Right lung (tissue), 10 donors: Measurements from ENCODE around the gene SOX14. TPM values are rescaled to one million over a fixed set of nuclear protein-coding genes. Genes with fewer than 3 reads are reported as not detected.

ENCODE experiments used
- DNase-seq, 2 donors: peaks; one replicate each; pipeline ENCODE4 v3.0.0-alpha.2; 2013
- long read RNA-seq, 8 donors: transcript quantifications; one replicate each; lab custom pipeline, GENCODE V29; 2026
- polyA plus RNA-seq, 5 donors: library from polyadenylated mRNA; unstranded; fragments of 120-200 nt; gene quantifications; one replicate each; pipeline versions ENCODE4 v1.2.1 to v1.2.3, GENCODE V29; 2013; ENCODE audit warnings: inconsistent platforms in 1 of 5, low replicate concordance in 1 of 5; ENCODE audit not compliant: insufficient read length in 5 of 5, insufficient read depth in 1 of 5

SOX14 gene
- polyA plus RNA-seq: not detected
- long read RNA-seq, donor 1: 0 reads
- long read RNA-seq, donor 2: 0 reads
- long read RNA-seq, donor 3: 0 reads
- long read RNA-seq, donor 4: 0 reads
- long read RNA-seq, donor 5: 0 reads
- long read RNA-seq, donor 6: 0 reads
- long read RNA-seq, donor 7: 0 reads
- long read RNA-seq, donor 8: 0 reads

GRCh38 chr3:137764001-137764433 is at the start of gene SOX14:
Gene SOX14 (plus strand): TSS chr3:137764315. CDS start chr3:137764785, 470 bp downstream.
- DNase-seq: peak; percentile 28 to 52

- DNase-seq: no peak
Observed at GRCh38 chr3:137714551-137714950, 49.6 kb upstream of the SOX14 start.

- no peak for DNase-seq
Observed at GRCh38 chr3:137724240-137724639, 39.9 kb upstream of the SOX14 start.

- DNase-seq: no peak
Observed at GRCh38 chr3:137737208-137737607, 26.9 kb upstream of the SOX14 start.

- DNase-seq: no peak
Observed at GRCh38 chr3:137738710-137739109, 25.4 kb upstream of the SOX14 start.

- no peak for DNase-seq
Observed at GRCh38 chr3:137743608-137744007, 20.5 kb upstream of the SOX14 start.

GRCh38 chr3:137746808-137747207 is 17.3 kb upstream of the SOX14 start:
- no peak for DNase-seq

- no peak for DNase-seq
Observed at GRCh38 chr3:137759505-137759904, 4.6 kb upstream of the SOX14 start.

GRCh38 chr3:137760341-137761098 is 3.6 kb upstream of the SOX14 start:
- DNase-seq: no peak

- no peak for DNase-seq
Observed at GRCh38 chr3:137761099-137761562, 3.0 kb upstream of the SOX14 start.

- no peak for DNase-seq
Observed at GRCh38 chr3:137761563-137762503, 2.3 kb upstream of the SOX14 start.

- no peak for DNase-seq
Observed at GRCh38 chr3:137762674-137763593, 1.2 kb upstream of the SOX14 start.

GRCh38 chr3:137763594-137763938 is 549 bp upstream of the SOX14 start:
- DNase-seq: no peak

- DNase-seq: no peak
Observed at GRCh38 chr3:137764563-137765309, 621 bp downstream of the SOX14 start.

- DNase-seq: no peak
Observed at GRCh38 chr3:137765310-137766033, 1.4 kb downstream of the SOX14 start.

- no peak for DNase-seq
Observed at GRCh38 chr3:137766041-137766875, 2.1 kb downstream of the SOX14 start.

GRCh38 chr3:137766876-137767537 is 2.9 kb downstream of the SOX14 start:
- no peak for DNase-seq
